Measurements from ENCODE around the gene TRAPPC6A.

The TRAPPC6A gene

DNA sequence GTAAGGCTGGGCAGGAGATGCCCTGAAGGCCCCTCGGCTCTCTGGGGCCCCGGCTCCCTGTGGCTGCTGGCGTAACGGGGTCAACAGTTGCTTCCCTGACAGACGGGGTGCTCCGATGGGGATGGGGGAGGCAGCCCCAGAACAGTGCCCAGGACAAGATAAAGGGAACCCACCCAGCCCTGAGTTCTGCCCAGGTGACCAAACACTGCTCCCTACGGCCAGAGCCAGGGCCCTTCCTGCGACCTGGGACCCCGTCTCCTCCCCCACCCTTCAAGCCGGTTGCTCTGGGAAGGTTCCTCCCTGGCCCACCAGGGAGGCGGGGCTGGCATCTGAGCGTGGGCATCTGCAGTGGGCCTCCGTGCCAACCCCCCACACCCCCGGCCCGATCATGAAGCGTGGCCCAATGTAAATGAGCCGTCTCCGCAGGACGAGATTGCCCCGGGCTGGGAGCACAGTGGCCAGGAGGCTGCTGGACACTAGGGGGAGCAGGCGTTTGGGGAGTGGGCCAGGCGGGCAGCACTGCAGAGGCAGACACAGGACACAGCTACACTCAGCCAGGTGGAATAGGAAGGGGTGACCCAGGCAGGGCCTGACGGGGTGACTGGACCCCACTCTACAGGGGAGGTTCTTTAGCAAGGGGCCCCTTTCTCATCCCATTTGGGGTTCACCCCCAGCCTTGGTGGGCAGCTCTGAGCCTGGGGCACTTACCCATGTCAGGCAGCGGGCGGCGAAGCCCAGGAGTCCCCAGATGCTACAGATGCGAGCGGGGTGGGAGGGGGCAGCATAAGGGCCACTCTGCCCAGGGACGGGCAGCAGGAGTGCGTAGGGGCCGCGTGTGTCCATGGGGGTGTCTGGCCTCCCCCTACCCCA, 16.1 kb downstream of the TRAPPC6A start:
- no peak for DNase-seq

DNA sequence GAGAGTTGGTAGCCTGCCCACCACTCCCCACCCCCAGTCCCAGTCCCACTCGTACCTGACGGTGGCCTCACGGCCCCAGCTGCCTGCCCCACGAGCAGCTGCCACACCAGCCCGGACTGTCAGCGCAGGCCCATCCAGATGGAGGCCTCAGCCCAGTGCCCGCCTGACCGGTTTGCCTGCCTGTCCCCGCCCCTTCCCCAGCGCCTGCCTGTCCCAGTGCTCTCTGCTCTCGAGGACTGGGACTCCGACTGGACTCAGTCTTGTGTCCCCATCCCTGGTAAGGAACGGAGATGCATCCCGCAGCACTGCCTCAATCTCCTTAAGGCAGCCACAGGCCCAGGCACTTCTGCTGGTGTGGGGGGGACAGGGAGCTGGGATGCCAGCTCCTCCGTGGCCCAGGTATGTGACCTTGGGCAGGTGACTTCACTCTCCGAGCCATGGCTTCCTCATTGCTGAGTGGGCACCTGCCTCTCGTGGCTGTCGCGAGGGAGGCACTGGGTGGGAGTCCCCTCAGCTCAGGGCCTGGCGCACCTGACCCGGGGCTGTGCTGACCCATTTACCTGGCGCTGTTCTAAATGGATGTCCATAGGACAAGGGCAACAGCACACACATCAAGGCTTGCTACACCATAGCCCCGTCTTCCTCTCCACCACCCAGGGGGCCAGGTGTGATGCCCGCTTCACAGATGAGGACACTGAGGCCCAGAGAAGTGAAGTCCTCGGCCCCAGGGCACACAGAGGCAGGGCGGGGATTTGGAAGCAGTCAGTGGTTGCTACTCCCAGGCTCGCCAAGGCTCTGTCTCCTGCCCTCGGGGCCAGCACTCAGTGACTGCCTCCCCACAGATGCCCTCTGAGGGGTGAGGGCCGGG, 16.9 kb downstream of the TRAPPC6A start, which contains the start of gene NKPD1:
NKPD1 (minus strand) TSS at position 113 of the 868 bp plus-strand sequence. CDS start 832 bp downstream, outside the sequence.
- no peak for DNase-seq

DNA sequence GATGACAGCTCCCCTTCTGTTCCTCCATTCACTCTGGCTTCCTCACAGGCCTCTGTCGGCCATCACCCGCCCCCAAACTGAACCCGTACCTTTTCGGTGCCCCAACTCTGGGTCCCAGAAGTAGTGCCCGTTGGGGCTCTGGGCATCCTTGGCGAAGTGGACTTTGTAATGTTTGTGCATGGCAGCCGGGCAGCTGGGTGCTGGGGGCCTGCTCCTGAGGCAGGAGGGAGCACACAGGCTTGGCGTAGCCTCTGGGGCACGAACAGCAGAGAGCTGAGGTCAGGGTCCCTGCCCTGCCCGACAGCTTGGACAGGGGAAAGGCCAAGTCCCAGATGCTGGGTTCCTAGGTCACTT, 18.1 kb downstream of the TRAPPC6A start:
- no peak for DNase-seq

DNA sequence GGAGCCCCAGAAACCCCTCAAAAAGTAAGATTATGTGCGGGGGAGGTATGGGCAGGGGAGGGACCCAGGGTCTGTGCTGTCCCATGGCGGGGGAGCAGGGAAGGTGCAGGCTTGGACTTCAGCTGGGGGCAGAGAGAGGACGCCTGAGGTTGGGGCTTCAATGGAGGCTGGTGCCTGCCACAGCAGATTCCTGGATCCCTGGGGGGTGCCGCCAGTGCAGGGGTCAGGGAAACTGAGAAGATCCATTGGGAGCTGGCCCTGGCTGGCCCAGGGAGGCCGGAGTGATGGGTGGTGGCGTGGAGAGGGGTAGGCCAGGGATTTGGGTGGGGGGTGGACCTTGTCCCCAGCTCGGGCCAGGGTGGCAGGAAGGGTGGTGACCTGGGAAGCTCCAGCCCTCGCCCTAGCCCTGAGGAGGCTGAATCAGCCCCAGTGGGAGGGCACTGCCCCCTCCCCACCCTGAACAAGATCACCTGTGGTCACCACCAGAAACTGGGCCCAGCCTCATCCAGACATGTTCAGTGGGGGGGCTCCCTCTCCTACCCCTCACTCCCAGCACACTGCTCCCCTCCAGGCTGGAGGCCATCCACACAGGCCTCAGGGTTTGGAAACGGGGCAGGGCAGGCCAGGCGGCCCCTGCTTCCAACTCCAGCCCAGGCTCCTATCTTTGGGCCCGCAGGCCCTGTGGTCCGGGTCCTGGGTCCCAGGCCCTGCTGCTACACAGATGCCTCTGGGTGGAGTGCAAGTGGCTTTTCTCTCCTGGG, 18.6 kb downstream of the TRAPPC6A start:
- no peak for DNase-seq

DNA sequence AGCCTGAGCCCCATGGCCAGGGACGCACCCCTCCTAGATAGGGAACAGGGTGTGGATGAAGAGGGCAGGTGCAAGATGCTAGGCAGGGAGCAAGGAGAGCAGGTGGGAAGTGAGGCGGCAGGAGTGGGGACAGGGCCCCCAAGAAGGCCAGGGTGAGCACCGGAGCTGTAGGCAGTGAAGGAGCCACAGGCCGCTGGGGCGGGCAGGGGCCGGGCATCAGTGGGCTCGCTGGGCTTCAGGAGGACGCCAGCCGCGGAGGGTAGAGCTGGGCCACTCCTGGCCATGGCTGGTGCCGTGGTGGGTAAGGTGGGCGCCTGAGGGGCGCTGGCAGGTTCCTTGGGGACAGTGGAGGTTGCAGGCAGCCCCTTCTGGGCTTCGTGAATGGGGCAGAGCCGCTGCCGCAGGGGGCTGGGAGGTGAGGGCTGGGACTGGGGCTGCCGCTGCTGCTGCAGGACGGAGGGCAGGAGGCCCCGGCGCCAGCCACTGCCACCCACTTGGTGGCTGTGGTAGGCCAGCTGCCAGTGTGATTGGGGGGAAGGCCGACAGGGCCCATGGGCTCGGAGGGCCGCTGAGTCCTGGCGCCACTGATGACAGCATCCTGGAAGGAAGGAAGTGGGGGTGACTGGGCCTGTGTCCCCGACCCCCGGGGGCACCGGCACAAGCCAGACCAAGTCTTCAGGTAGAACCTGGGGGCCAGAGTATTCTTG, 19.4 kb downstream of the TRAPPC6A start:
- DNase-seq = no peak

DNA sequence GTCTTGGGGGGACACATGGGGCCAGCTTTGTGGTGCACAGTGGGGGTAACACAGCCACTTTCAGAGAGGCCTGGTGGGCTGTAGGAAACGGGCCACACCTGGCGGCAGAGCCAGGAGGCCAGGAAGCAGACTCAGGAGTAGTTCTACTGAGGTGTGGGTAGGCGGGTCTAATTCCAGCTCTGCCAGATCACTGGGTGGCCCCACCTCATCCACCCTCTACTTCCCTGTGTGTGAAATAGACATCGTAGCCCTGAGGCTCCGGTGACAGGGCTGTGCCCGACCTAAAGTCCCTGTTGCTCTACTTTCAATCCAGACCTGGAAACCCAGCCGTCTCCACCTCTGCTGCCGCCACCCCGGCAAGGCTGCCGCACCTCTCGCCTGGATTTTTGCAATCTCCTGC, 21.3 kb downstream of the TRAPPC6A start:
- no peak for DNase-seq

DNA sequence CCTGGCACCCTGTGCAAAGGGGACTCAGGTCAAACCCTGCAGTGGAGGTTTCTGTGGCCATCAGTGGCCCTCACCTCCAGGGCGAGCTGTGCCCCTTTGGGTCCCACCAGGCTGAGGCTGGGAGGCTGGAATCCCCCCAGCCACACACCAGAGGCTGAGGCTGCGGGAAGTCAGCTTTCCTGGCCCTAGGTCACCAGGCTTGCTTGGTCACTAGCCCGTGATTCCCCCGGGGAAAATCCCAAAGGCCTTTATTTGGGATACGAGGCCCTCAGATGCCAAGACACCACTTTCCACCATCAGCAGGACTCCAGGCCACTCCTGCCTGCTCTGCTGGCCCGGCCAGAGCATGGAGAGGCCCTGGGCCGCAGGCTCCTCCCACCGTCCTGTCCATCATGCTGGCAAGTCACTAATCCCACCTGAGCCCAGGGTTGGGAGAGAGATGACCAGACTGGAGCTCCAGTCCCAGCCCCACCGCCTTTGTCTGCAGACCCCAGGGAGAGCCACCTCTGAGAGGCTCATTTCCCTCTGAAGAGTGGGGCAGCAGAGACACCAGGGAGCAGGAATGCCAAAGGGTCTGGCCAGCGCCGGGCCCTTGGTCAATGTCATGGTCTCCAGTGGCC, 21.9 kb downstream of the TRAPPC6A start:
- DNase-seq = no peak

DNA sequence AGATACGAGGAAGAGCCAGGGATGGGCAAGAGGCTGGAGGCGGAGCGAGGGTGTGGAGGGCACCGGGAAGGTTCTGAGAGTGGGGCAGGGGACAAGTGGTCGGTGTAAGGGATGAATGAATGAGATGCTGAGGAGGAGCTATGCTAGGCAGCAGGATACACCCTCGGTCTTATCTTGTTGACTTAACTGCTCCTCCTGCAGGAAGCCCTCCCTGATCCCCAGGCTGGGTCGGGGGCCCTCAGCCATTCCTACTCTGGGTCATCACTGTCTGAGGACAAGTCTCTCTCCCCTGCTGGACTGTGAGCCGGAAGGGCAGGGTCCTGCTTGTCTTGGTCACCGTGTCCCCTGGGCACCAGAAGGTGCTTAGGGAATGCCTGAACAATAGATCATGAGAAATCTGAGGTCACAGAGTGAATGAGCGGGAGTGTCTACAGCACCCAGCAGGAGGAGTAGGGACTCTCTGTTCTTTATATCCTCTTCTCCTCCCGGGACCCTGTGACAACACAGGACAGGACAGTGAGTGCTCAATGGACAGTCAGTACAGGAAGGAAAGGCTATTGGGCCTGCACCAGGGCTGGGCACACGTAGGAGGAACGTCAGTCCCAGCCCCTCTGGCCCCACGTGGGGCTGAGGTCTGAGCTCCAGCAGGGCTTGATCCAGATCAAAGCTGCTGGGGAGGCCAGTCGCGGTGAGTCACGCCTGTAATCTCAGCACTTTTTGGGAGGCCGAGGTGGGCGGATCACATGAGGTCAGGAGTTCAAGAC, 23.8 kb downstream of the TRAPPC6A start:
- DNase-seq = no peak

DNA sequence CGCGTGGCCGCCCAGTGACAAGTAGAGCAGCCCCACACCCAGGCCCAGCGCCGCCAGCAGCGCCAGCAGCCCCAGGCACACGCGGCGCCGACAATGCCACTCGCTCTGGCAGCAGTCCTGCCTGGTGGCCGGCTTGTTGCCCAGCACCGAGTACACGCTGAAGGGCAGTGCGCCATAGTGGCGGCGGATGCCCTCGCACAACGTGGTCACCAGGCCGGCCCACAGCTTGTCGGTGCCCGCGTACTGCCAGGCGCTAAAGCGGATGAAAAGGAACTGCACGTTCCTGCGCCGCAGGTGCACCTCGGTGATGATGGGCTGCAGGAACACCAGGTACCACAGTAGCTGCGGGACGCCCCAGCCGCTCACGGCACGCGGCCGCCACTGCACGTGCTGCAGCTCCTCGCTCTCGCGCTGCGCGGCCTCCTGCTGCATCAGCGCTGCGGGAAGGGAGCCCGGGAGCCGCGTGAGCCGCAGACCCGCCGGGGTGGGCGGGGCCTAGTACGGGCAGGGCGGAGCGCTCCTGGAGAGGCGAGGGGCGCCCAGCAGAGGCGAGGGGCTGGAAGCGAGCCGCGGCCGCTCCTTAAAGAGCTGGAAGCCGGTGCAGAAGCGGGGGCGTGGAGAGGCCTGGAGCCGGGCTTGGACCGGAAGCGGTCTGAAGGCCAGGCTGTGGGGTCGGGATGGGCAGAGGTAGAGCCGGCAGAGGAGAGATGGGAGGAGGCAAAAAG, 24.5 kb downstream of the TRAPPC6A start:
- peak; percentile 30 for DNase-seq

DNA sequence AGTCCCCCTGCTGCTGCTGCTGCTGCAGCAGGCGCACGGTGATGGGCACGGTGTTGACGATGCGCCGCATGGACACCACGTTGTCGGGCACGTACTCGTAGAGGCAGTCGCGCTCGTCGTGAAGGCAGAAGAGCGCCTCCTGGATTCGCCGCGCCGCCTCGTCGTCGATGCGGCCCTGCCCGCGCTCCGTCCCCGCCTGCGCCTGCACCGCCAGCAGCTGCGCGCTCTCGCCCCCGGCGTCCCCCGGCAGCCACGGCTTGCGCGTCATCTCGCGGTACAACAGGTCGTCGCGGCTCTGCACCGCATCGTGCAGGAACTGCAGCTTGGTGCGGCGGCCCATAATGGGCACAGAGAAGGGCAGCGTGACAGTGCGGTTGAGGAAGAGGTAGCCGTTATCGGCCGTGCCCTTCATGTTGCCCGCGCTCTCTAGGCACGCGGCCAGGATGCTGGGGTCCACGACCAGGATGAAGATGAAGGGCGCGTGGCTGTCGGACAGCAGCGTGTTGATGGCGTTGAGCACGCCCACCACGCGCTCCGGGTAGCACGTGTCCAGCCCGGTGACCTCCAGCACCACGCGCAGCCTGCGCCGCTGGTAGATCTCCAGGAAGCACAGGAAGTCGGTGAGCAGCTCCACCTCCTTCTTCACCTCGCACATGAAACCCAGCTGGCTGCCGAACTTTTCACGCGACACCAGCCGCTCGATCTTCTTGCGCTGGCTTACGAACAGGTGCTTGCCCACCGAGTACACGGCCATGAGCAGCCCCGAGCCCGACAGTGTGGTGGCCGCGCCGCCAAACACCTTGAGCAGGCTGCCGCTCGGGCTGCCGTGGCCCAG, 25.3 kb downstream of the TRAPPC6A start:
- DNase-seq = peak; percentile 34

DNA sequence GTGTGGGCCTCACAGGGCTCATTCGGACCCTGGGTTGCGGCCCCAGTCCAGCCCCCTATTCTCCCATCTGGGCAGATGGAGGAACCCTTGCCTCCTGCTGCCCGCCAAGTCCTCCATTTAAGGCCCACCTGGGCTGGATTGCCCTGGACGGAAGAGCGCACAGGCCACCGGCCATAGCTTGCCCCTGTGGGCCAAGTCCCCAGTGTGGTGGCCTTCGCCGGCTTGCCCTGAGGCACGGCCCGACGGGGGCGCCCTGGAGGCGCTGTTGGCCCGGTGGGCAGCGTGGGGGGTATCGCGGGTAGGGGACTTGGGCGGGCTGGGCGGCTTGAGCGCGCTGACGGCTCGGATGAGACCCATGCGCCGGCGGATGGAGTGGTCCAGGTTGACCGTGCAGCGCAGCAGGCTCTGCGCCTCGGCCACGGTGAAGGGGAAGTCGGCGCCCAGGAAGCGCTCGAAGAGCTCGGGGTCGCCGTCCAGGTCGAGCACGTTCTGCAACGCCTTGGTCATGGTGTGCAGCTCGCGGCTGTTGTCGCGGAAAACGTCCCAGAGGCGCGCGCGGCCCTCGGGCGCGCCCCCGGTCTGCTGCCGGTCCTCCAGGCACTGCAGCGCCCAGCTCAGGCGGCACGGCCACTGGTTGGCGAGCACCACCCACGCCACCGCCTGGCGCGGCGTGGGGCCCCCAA, 26.1 kb downstream of the TRAPPC6A start:
- DNase-seq = no peak

DNA sequence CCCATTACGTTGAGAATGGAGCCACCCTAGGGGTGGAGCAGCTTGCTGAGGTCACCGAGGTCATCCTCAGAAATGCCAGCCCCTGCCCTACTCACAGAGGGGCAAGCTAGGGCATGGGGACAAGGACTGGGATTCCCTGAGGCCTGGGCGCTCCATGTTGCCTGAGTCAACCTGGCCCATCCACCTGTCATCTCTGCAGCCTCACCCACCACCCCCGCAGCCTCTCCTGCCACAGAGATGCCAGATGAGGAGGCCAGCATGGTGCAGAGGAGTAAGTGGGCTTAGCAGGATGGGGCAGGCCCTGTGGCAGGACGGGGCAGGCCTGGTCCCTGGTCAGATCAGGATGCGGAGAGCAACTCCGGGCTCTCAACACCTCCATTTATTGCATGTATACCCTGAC, 26.7 kb downstream of the TRAPPC6A start:
- no peak for DNase-seq

DNA sequence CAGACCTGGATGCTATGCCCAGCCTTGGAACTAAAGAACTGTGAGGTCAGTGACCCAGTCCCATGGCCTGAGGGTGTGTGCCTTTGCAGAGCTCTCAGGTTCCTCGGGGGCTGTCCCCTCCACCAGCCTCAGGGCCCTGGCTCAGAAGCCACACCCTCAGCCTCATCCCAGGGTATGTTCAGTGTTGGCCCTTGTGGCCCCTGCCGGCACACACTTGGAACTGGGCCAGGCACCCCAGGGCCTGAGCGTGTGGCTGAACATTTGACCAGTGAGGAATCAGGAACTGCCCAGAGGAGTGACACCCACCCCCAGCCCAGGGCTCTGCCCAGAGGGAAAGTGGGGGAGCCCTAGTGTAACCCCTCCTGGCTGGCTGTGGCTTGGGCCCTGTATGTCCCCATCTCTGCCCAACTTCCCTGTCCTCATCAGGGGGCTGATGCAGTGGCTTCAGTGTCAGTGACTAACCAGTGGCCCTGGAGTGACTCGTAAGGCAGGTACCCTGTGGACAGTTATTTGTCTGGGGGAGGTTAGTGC, 27.2 kb downstream of the TRAPPC6A start:
- no peak for DNase-seq

DNA sequence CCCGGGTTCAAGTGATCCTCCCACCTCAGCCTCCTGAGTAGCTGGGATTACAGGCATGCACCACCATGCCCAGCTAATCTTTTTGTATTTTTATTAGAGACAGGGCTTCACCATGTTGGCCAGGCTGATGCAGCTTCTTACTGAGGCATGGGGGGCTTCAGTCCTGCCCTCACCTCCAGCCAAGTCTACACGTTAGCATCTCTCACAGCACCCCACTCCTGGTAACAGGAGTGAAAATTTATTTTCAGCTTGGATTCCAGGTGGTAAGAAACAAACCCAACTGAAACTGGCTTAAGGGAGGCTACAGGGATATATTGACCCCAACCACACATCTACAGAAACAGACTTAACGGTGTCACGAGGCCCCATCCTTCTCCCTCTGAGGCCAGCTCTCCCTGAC, 27.9 kb downstream of the TRAPPC6A start:
- no peak for DNase-seq

DNA sequence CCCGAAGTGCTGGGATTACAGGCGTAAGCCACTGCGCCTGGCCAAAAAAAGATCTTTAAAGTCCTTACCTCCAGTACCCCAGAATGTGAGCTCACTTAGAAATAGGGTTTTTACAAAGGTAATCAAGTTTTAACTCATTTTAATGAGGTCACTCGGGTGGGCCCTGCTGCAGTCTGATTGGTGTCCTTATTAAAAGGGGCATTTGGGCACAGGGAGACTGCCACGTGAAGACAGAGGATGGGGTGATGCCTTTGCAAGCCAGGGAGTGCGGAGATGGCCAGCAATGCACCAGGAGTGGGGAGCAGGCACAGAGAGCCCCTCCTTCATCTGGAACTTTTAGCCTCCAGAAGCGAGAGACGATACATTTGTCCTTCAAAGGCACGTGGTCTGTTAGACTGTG, 28.9 kb downstream of the TRAPPC6A start:
- no peak for DNase-seq

DNA sequence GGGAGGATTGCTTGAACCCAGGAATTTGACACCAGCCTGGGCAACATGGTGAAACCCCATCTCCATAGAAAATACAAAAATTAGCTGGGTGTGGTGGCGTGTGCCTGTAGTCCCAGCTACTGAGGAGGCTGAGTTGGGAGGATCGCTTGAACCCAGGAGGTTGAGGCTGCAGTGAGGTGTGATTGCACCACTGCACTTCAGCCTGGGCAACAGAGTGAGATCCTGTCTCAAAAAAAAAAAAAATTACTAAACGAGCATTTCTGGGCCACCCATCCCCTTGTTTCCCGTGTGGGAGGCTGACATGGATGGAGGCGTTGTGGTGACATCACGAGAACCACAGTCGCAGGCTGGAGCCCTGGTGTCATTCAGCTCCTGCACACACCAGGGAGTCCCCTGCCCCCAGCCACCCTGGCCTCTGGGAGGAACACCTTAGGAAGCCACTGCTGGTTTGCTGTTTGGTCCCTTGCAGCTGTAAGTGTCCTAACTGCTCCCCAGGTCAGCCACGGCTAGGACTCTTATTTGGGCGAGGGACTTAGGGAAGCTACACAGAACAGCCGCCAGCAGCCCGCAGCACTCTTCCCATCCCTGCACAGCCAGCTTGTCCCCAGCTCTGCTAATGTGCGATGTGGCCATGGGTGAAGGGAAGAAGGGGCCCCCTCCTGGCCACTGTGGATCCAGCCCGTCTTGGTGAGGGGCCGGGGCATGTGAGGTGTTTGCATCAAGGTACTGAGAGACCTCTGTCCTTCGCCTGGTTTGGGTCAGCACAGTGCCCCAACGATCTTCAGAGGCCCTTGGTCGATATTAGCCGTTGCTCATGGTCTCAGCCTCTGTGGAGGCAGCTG, 30.0 kb downstream of the TRAPPC6A start:
- no peak for DNase-seq

DNA sequence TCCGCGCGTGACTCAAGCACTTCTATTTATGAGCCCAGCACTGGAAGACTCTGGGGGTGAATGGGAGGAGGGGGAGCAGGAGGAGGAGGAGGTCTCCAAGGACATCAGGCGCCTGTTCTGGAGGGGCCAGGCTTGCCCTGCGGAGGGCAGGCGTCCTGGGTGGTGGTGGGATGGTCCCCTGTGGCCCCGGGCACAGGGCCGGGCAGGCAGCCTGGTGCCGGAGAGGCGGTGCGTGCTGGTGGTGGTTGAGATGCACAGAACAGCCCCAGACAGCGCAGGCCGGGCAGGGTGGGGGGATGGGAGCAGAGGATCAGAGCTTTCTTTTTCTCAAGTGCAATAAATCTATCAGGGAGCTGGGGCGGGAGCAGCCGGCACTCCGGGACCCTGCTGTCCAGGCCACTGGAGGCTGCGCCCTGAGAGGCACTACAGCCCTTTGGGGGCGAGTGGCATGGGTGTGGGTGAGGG, 31.3 kb downstream of the TRAPPC6A start:
- DNase-seq = no peak

DNA sequence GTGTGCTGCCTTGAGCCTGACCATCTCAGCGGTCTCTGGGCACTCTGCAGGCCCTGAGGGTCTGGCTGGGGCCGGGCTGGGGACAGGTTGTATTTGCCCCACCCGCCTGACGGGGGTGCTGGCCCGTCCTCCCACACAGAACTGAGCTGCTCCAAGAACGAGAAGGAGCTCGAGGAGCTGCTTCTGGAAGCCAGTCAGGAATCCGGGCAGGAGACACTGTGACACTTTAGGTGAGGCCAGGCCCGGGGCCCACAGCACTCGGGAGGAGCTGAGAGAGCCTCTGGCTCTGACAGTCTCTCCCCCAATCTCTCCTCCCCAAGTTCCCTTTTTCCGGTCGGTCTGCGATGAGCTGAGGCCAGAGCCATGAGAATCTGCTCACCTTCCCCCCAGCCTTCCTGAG, 31.8 kb downstream of the TRAPPC6A start:
- no peak for DNase-seq
